WTC11 (cell line): ENCODE measurements around the gene APOBEC3H. TPM values are rescaled to one million over a fixed set of nuclear protein-coding genes. Genes with fewer than 3 reads are reported as not detected.

ENCODE experiments used
- ATAC-seq: fragments of 200-7000 bp; cut with Tn5 transposase; 2 replicates; pipeline ENCODE4 v1.10.0; 2021; ENCODE audit warnings: mild to moderate bottlenecking, moderate library complexity
- CTCF ChIA-PET: fragments of 300-600 bp; sonication (Branson Sonifier 250); formaldehyde crosslinking; loops from one replicate; lab custom pipeline; 2021; ENCODE audit warnings: antibody characterized with exemption; lab: Charles Lee
- POLR2A ChIA-PET: fragments of 350-600 bp; sonication (Branson Sonifier 250); formaldehyde crosslinking; loops from one replicate; lab custom pipeline; 2021; ENCODE audit warnings: antibody characterized with exemption; lab: Charles Lee
- DNase-seq: peaks from one replicate; pipeline ENCODE4 v3.0.0; 2021; ENCODE audit warnings: low spot score
- H3K27ac Mint-ChIP-seq: 2 replicates; pipeline ENCODE4 v1.8.0; 2021; ENCODE audit warnings: mixed read lengths
- H3K27me3 Mint-ChIP-seq: 2 replicates; pipeline ENCODE4 v1.8.0; 2021; ENCODE audit warnings: low read depth, mild to moderate bottlenecking, moderate library complexity, mixed read lengths
- H3K36me3 Mint-ChIP-seq: 2 replicates; pipeline ENCODE4 v1.8.0; 2021; ENCODE audit warnings: mixed read lengths
- H3K4me1 Mint-ChIP-seq: 2 replicates; pipeline ENCODE4 v1.8.0; 2022; ENCODE audit warnings: mixed read lengths
- H3K4me3 Mint-ChIP-seq: 2 replicates; pipeline ENCODE4 v1.8.0; 2021; ENCODE audit warnings: mild to moderate bottlenecking, moderate library complexity, mixed read lengths
- H3K9me3 Mint-ChIP-seq: 2 replicates; pipeline ENCODE4 v1.8.0; 2021; ENCODE audit warnings: mixed read lengths
- AR ChIP-seq: fragments of 250-450 bp; sonication (Bioruptor Pico); IDR thresholded peaks from 2 replicates; pipeline ENCODE4 v1.9.0; 2021; ENCODE audit warnings: mild to moderate bottlenecking
- ATF1 ChIP-seq: sonication (generic); formaldehyde crosslinking; IDR thresholded peaks from 2 replicates; pipeline ENCODE4 v1.8.1; 2023; ENCODE audit warnings: mild to moderate bottlenecking, moderate library complexity, missing genetic modification reagents
- CDX4 ChIP-seq: fragments of 250-450 bp; sonication (Bioruptor Pico); IDR thresholded peaks from 2 replicates; pipeline ENCODE4 v1.9.0; 2021; ENCODE audit warnings: moderate library complexity, mild to moderate bottlenecking, inconsistent platforms, borderline replicate concordance
- CREM ChIP-seq: sonication (generic); formaldehyde crosslinking; IDR thresholded peaks from 2 replicates; pipeline ENCODE4 v1.8.1; 2022; ENCODE audit warnings: mild to moderate bottlenecking, missing genetic modification reagents, moderate library complexity
- GTF2I ChIP-seq: fragments of 250-450 bp; sonication (Bioruptor Pico); conservative IDR thresholded peaks from 2 replicates; pipeline ENCODE4 v1.4.0; 2021; ENCODE audit warnings: mild to moderate bottlenecking
- JUN ChIP-seq: sonication (generic); formaldehyde crosslinking; IDR thresholded peaks from 2 replicates; pipeline ENCODE4 v1.8.0; 2023; ENCODE audit warnings: mild to moderate bottlenecking, missing genetic modification reagents
- NFE2L1 ChIP-seq: sonication (generic); formaldehyde crosslinking; IDR thresholded peaks from 2 replicates; pipeline ENCODE4 v1.8.1; 2023; ENCODE audit warnings: missing genetic modification reagents
- RELA ChIP-seq: sonication (generic); formaldehyde crosslinking; IDR thresholded peaks from 2 replicates; pipeline ENCODE4 v1.8.1; 2022; ENCODE audit warnings: missing genetic modification reagents, mild to moderate bottlenecking, borderline replicate concordance
- RORB ChIP-seq: fragments of 250-450 bp; sonication (Bioruptor Pico); IDR thresholded peaks from 2 replicates; pipeline ENCODE4 v1.9.0; 2021; ENCODE audit warnings: mild to moderate bottlenecking
- SMAD4 ChIP-seq: sonication (generic); formaldehyde crosslinking; IDR thresholded peaks from 2 replicates; pipeline ENCODE4 v1.8.0; 2022; ENCODE audit warnings: mild to moderate bottlenecking, missing genetic modification reagents
- TCF7 ChIP-seq: sonication (generic); formaldehyde crosslinking; IDR thresholded peaks from 2 replicates; pipeline ENCODE4 v1.8.0; 2022; ENCODE audit warnings: mild to moderate bottlenecking, low read depth, missing genetic modification reagents, moderate library complexity
- TEAD4 ChIP-seq: sonication (generic); formaldehyde crosslinking; IDR thresholded peaks from 2 replicates; pipeline ENCODE4 v1.8.0; 2022; ENCODE audit warnings: mild to moderate bottlenecking, missing genetic modification reagents
- USF1 ChIP-seq: sonication (generic); formaldehyde crosslinking; IDR thresholded peaks from 2 replicates; pipeline ENCODE4 v1.8.0; 2022; ENCODE audit warnings: mild to moderate bottlenecking, missing genetic modification reagents
- ZBTB21 ChIP-seq: sonication (generic); formaldehyde crosslinking; IDR thresholded peaks from 2 replicates; pipeline ENCODE4 v1.8.1; 2023; ENCODE audit warnings: mild to moderate bottlenecking, missing genetic modification reagents, borderline replicate concordance
- ZNF232 ChIP-seq: sonication (generic); formaldehyde crosslinking; IDR thresholded peaks from 2 replicates; pipeline ENCODE4 v1.8.0; 2022; ENCODE audit warnings: mild to moderate bottlenecking, missing genetic modification reagents
- ZNF263 ChIP-seq: sonication (generic); formaldehyde crosslinking; IDR thresholded peaks from 2 replicates; pipeline ENCODE4 v1.8.1; 2022; ENCODE audit warnings: low read depth, mild to moderate bottlenecking, moderate library complexity, missing genetic modification reagents
- ZNF396 ChIP-seq: fragments of 250-450 bp; sonication (Bioruptor Pico); IDR thresholded peaks from 2 replicates; pipeline ENCODE4 v1.8.0; 2021; ENCODE audit warnings: mild to moderate bottlenecking, moderate library complexity, borderline replicate concordance
- ZNF416 ChIP-seq: fragments of 250-450 bp; sonication (Bioruptor Pico); IDR thresholded peaks from 2 replicates; pipeline ENCODE4 v1.9.0; 2021; ENCODE audit warnings: mild to moderate bottlenecking, inconsistent platforms
- ZNF671 ChIP-seq: fragments of 250-450 bp; sonication (Bioruptor Pico); IDR thresholded peaks from 2 replicates; pipeline ENCODE4 v1.8.0; 2021; ENCODE audit warnings: mild to moderate bottlenecking
- total RNA-seq: library from RNA; stranded (reverse); gene quantifications from 3 replicates; pipeline ENCODE4 v1.2.3, GENCODE V29; 2021
- TF ChIP-seq, protein P1 (sequence below): sonication (generic); formaldehyde crosslinking; IDR thresholded peaks from 2 replicates; pipeline ENCODE4 v1.8.1; 2023; ENCODE audit warnings: mild to moderate bottlenecking, missing genetic modification reagents
- TF ChIP-seq, protein P2 (sequence below): sonication (generic); formaldehyde crosslinking; IDR thresholded peaks from 2 replicates; pipeline ENCODE4 v1.8.0; 2023; ENCODE audit warnings: missing genetic modification reagents

The APOBEC3H gene
- total RNA-seq, 1 experiment from 2014 or later, result 0.42 TPM

- H3K4me3 Mint-ChIP-seq, result no peak overlapping the region
- ChIA-PET CTCF (interaction anchor here (0.7 kb wide), 1 partner anchor 317 kb away, joined by 4 read pairs; no protein-coding TSS in a partner anchor), POLR2A (interaction anchor here (0.6 kb wide), 1 partner anchor 408 kb away, joined by 7 read pairs; no protein-coding TSS in a partner anchor)
- DNase-seq, result no peak
- ATAC-seq, result no peak
- TF ChIP-seq CREM (CRISPR knock-in tag) (no peak), AR (CRISPR knock-in tag) (no peak), RELA (CRISPR knock-in tag) (no peak), ZNF396 (no peak), ZNF263 (CRISPR knock-in tag) (no peak), GTF2I (CRISPR knock-in tag) (no peak), SMAD4 (CRISPR knock-in tag) (no peak), ZNF671 (no peak)
- no peaks in the 10 kb centered on the region; the same call in 1 of the 2 replicates for H3K27me3 Mint-ChIP-seq
- H3K9me3 Mint-ChIP-seq, result no peaks in the 10 kb centered on the region
- H3K27ac Mint-ChIP-seq, result no peak overlapping the region
- H3K36me3 Mint-ChIP-seq, result no peaks in the 10 kb centered on the region
- peaks cover 24% of the 10 kb centered on the region for H3K4me1 Mint-ChIP-seq
Observed at GRCh38 chr22:39129081-39129480, 32.0 kb downstream of the APOBEC3H start.

DNA sequence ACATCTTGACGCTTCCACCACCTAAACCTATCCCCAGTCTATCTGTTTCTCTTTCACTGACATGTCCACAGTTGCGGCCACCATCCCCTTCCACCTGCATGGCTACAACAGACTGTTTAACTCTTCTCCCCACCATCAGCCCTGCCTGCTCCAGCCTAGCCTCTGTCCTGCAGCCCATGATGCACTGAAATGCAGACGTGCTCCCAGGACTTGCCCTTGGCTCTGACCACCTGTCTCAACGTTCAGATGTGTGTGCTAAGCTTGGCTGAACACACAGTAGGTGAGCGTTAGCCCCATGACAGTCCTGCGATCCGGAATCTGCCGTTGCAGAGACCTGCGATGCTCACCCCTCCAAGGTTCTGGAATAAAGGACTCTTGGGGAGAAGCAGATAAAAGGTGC, 32.7 kb downstream of the APOBEC3H start:
- DNase-seq, result no peak
- no peak overlapping the region for H3K27ac Mint-ChIP-seq
- CTCF ChIA-PET, result interaction anchor here (0.6 to 0.7 kb wide), 2 partner anchors 317 to 863 kb away, joined by 3 to 4 read pairs; no protein-coding TSS in a partner anchor

More for the DNA sequence above, 32.7 kb downstream of the APOBEC3H start:
- ATAC-seq, result no peak
- Mint-ChIP-seq H3K4me3 (no peak overlapping the region), H3K9me3 (no peaks in the 10 kb centered on the region), H3K36me3 (no peaks in the 10 kb centered on the region)
- POLR2A ChIA-PET, result interaction anchor here (0.6 kb wide), 1 partner anchor 409 kb away, joined by 7 read pairs; no protein-coding TSS in a partner anchor
- no peak for TF ChIP-seq NFE2L1 (CRISPR knock-in tag)
- TF ChIP-seq RORB (CRISPR knock-in tag), result no peak
- no peak for TF ChIP-seq ZBTB21 (CRISPR knock-in tag)
- no peak for TF ChIP-seq ZNF416
- TF ChIP-seq JUN (CRISPR knock-in tag), result no peak
- no peak for TF ChIP-seq ZNF232 (CRISPR knock-in tag)
- TF ChIP-seq ATF1 (CRISPR knock-in tag), result no peak
- TF ChIP-seq CDX4 (CRISPR knock-in tag), result no peak
- TF ChIP-seq USF1 (CRISPR knock-in tag), result no peak
- TF ChIP-seq, protein P1, sequence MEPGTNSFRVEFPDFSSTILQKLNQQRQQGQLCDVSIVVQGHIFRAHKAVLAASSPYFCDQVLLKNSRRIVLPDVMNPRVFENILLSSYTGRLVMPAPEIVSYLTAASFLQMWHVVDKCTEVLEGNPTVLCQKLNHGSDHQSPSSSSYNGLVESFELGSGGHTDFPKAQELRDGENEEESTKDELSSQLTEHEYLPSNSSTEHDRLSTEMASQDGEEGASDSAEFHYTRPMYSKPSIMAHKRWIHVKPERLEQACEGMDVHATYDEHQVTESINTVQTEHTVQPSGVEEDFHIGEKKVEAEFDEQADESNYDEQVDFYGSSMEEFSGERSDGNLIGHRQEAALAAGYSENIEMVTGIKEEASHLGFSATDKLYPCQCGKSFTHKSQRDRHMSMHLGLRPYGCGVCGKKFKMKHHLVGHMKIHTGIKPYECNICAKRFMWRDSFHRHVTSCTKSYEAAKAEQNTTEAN, result no peak
- TF ChIP-seq, protein P2, sequence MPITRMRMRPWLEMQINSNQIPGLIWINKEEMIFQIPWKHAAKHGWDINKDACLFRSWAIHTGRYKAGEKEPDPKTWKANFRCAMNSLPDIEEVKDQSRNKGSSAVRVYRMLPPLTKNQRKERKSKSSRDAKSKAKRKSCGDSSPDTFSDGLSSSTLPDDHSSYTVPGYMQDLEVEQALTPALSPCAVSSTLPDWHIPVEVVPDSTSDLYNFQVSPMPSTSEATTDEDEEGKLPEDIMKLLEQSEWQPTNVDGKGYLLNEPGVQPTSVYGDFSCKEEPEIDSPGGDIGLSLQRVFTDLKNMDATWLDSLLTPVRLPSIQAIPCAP (CRISPR knock-in tag), result no peak
- TF ChIP-seq TCF7 (CRISPR knock-in tag), result no peak
- no peak for TF ChIP-seq TEAD4 (CRISPR knock-in tag)
- TF ChIP-seq, all 79 proteins: peak for 0
- Mint-ChIP-seq H3K4me1 (peaks cover 21% of the 10 kb centered on the region), H3K27me3 (no peaks in the 10 kb centered on the region; the same call in 1 of the 2 replicates)
